ENCODE measurements around the gene NRIP1. TPM values are rescaled to one million over a fixed set of nuclear protein-coding genes. Genes with fewer than 3 reads are reported as not detected.

NRIP1 gene
- total RNA-seq, 2 experiments from 2014 or later, result 22.7 to 27.3 TPM

GRCh38 chr21:15026370-15026769 is 38.4 kb downstream of the NRIP1 start:
- POLR2A ChIA-PET, result no interaction called here
- peaks cover 1% of the 10 kb centered on the region for H3K9me3 Mint-ChIP-seq
- H3K36me3 Mint-ChIP-seq, result peaks cover 33% of the 10 kb centered on the region
- ATAC-seq (ENCODE audit: low read depth), result no peak
- no peak overlapping the region for H3K27ac Mint-ChIP-seq
- H3K27me3 Mint-ChIP-seq, result no peaks in the 10 kb centered on the region
- no peak for DNase-seq
- H3K4me1 Mint-ChIP-seq, result peaks cover 8% of the 10 kb centered on the region
- H3K4me3 Mint-ChIP-seq, result no peak overlapping the region

GRCh38 chr21:15023776-15024175 is 41.0 kb downstream of the NRIP1 start:
- Mint-ChIP-seq H3K4me1 (peaks cover 13% of the 10 kb centered on the region), H3K9me3 (peaks cover 1% of the 10 kb centered on the region), H3K36me3 (peaks cover 28% of the 10 kb centered on the region), H3K27me3 (no peaks in the 10 kb centered on the region), H3K4me3 (no peak overlapping the region), H3K27ac (no peak overlapping the region)
- no peak for ATAC-seq (ENCODE audit: low read depth)
- no peak for DNase-seq
- POLR2A ChIA-PET, result no interaction called here

- Mint-ChIP-seq H3K27me3 (no peaks in the 10 kb centered on the region), H3K36me3 (peaks cover 28% of the 10 kb centered on the region), H3K4me3 (no peak overlapping the region), H3K4me1 (peaks cover 11% of the 10 kb centered on the region), H3K27ac (no peak overlapping the region), H3K9me3 (peaks cover 1% of the 10 kb centered on the region)
- DNase-seq, result no peak
- POLR2A ChIA-PET, result no interaction called here
- no peak for ATAC-seq (ENCODE audit: low read depth)
Measured at GRCh38 chr21:15022608-15023261, 42.1 kb downstream of the NRIP1 start.

- no peak overlapping the region for H3K27ac Mint-ChIP-seq
- POLR2A ChIA-PET, result no interaction called here
- DNase-seq (no peak), ATAC-seq (ENCODE audit: low read depth) (no peak)
- H3K27me3 Mint-ChIP-seq, result no peaks in the 10 kb centered on the region
- H3K4me1 Mint-ChIP-seq, result peaks cover 11% of the 10 kb centered on the region
- H3K4me3 Mint-ChIP-seq, result peak overlapping the region; percentile 23
- peaks cover 27% of the 10 kb centered on the region for H3K36me3 Mint-ChIP-seq
- H3K9me3 Mint-ChIP-seq, result peaks cover 1% of the 10 kb centered on the region
Measured at GRCh38 chr21:15020797-15021196, 44.0 kb downstream of the NRIP1 start.

GRCh38 chr21:15018382-15018781 is 46.4 kb downstream of the NRIP1 start:
- H3K4me1 Mint-ChIP-seq, result peaks cover 9% of the 10 kb centered on the region
- peaks cover 18% of the 10 kb centered on the region for H3K36me3 Mint-ChIP-seq
- H3K27me3 Mint-ChIP-seq, result no peaks in the 10 kb centered on the region
- POLR2A ChIA-PET, result no interaction called here
- H3K4me3 Mint-ChIP-seq, result no peak overlapping the region
- no peak overlapping the region for H3K27ac Mint-ChIP-seq
- ATAC-seq (ENCODE audit: low read depth), result no peak
- no peaks in the 10 kb centered on the region for H3K9me3 Mint-ChIP-seq
- no peak for DNase-seq

GRCh38 chr21:15015622-15016471 is 49.0 kb downstream of the NRIP1 start:
- DNase-seq (no peak), ATAC-seq (ENCODE audit: low read depth) (no peak)
- Mint-ChIP-seq H3K4me1 (peaks cover 5% of the 10 kb centered on the region), H3K9me3 (no peaks in the 10 kb centered on the region), H3K27me3 (no peaks in the 10 kb centered on the region), H3K36me3 (peaks cover 8% of the 10 kb centered on the region), H3K4me3 (no peak overlapping the region), H3K27ac (no peak overlapping the region)
- POLR2A ChIA-PET, result no interaction called here

- Mint-ChIP-seq H3K4me3 (no peak overlapping the region), H3K27ac (no peak overlapping the region), H3K4me1 (no peaks in the 10 kb centered on the region), H3K36me3 (peaks cover 11% of the 10 kb centered on the region), H3K9me3 (no peaks in the 10 kb centered on the region), H3K27me3 (no peaks in the 10 kb centered on the region)
- POLR2A ChIA-PET, result interaction anchor here (1.2 kb wide), 1 partner anchor 51 kb away, joined by 3 read pairs; the partner anchor contains the start of gene NRIP1
- DNase-seq, result no peak
- ATAC-seq (ENCODE audit: low read depth), result no peak
Measured at GRCh38 chr21:15014221-15014620, 50.6 kb downstream of the NRIP1 start.

- Mint-ChIP-seq H3K27ac (no peak overlapping the region), H3K4me1 (peaks cover under 1% of the 10 kb centered on the region), H3K9me3 (no peaks in the 10 kb centered on the region), H3K4me3 (no peak overlapping the region), H3K27me3 (no peaks in the 10 kb centered on the region), H3K36me3 (peaks cover 17% of the 10 kb centered on the region)
- ATAC-seq (ENCODE audit: low read depth) (no peak), DNase-seq (no peak)
- POLR2A ChIA-PET, result no interaction called here
Measured at GRCh38 chr21:15011967-15012366, 52.8 kb downstream of the NRIP1 start.

GRCh38 chr21:15010645-15011044 is 54.2 kb downstream of the NRIP1 start:
- ATAC-seq (ENCODE audit: low read depth) (no peak), DNase-seq (no peak)
- POLR2A ChIA-PET, result no interaction called here
- Mint-ChIP-seq H3K4me3 (no peak overlapping the region), H3K27ac (no peak overlapping the region), H3K27me3 (no peaks in the 10 kb centered on the region), H3K36me3 (peaks cover 18% of the 10 kb centered on the region), H3K4me1 (peaks cover 9% of the 10 kb centered on the region), H3K9me3 (no peaks in the 10 kb centered on the region)

GRCh38 chr21:15009837-15010363 is 54.9 kb downstream of the NRIP1 start:
- Mint-ChIP-seq H3K9me3 (no peaks in the 10 kb centered on the region), H3K4me1 (peaks cover 17% of the 10 kb centered on the region), H3K27ac (no peak overlapping the region), H3K36me3 (peaks cover 18% of the 10 kb centered on the region), H3K27me3 (no peaks in the 10 kb centered on the region), H3K4me3 (no peak overlapping the region)
- DNase-seq, result no peak
- POLR2A ChIA-PET, result no interaction called here
- no peak for ATAC-seq (ENCODE audit: low read depth)

GRCh38 chr21:15007716-15008296 is 57.0 kb downstream of the NRIP1 start:
- no peak overlapping the region for H3K4me3 Mint-ChIP-seq
- H3K9me3 Mint-ChIP-seq, result no peaks in the 10 kb centered on the region
- DNase-seq, result no peak
- H3K27ac Mint-ChIP-seq, result no peak overlapping the region
- POLR2A ChIA-PET, result no interaction called here
- H3K36me3 Mint-ChIP-seq, result peaks cover 15% of the 10 kb centered on the region
- ATAC-seq (ENCODE audit: low read depth), result no peak
- H3K4me1 Mint-ChIP-seq, result peaks cover 30% of the 10 kb centered on the region
- no peaks in the 10 kb centered on the region for H3K27me3 Mint-ChIP-seq

- Mint-ChIP-seq H3K27me3 (no peaks in the 10 kb centered on the region), H3K36me3 (peaks cover 15% of the 10 kb centered on the region), H3K9me3 (no peaks in the 10 kb centered on the region), H3K27ac (peak overlapping the region; percentile 68), H3K4me3 (no peak overlapping the region), H3K4me1 (peaks cover 31% of the 10 kb centered on the region)
- no peak for ATAC-seq (ENCODE audit: low read depth)
- no peak for DNase-seq
- POLR2A ChIA-PET, result interaction anchor here (1.0 kb wide), 1 partner anchor 58 kb away, joined by 4 read pairs; the partner anchor contains the start of gene NRIP1
Measured at GRCh38 chr21:15006594-15007230, 58.1 kb downstream of the NRIP1 start.

GRCh38 chr21:15005391-15005790 is 59.4 kb downstream of the NRIP1 start:
- Mint-ChIP-seq H3K4me1 (peaks cover 32% of the 10 kb centered on the region), H3K27me3 (no peaks in the 10 kb centered on the region), H3K9me3 (no peaks in the 10 kb centered on the region), H3K27ac (peak overlapping the region; percentile 88), H3K36me3 (peaks cover 12% of the 10 kb centered on the region), H3K4me3 (peak overlapping the region; percentile 60)
- ATAC-seq (ENCODE audit: low read depth) (peak; percentile 87), DNase-seq (peak; percentile 44)
- POLR2A ChIA-PET, result interaction anchor here (0.6 to 1.6 kb wide), 2 partner anchors 60 to 61 kb away, joined by 5 to 8 read pairs; partner anchors contain the start of gene NRIP1

Data from activated naive CD8-positive, alpha-beta T cell treated with anti-CD3 and anti-CD28 coated beads, Interleukin-2, amount 10 ng/mL, durations not matched to agents 7 days and 5 days (primary cell).